Hematopoietic multipotent progenitor cell treated with erythropoietin and hydrocortisone succinate and interleukin-3 and kit ligand, for 6 days (in vitro differentiated cells): ENCODE measurements around the gene INSR.
"Not testable (repeated sequence)": the region's sequence is repeated elsewhere in the genome, so short reads cannot be mapped to it uniquely, and the experiment has no call there.

Source experiments
- DNase-seq: peaks from one replicate; pipeline ENCODE4 v3.0.0-alpha.2; 2015

Gene INSR

DNA sequence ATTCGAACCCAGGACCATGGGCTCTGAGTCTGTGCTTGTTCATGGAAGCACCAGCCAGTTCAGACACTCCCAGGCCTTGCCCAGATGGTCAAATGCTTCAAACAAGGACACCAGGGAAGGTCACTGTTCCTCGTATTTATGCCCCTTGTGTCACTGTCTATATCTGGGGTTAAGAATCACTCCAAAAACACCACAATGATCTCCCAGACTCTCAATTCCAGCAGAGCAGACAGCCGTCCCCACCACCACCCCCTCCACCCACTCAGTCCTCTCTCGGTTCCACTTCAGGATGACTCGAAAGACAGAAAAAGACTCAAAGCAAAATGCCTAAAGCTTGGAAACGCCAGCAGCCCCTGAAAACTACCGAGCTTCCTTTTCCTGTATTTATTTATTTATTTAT lies 79.0 kb downstream of the INSR start:
- DNase-seq, result no peak

- DNase-seq, result no peak
These were observed 79.7 kb downstream of the INSR start for GRCh38 chr19:7214324-7215089.

- no peak for DNase-seq
These were observed 80.4 kb downstream of the INSR start for GRCh38 chr19:7213628-7214323.

- no peak for DNase-seq
These were observed 82.8 kb downstream of the INSR start for GRCh38 chr19:7211191-7211951.

DNA sequence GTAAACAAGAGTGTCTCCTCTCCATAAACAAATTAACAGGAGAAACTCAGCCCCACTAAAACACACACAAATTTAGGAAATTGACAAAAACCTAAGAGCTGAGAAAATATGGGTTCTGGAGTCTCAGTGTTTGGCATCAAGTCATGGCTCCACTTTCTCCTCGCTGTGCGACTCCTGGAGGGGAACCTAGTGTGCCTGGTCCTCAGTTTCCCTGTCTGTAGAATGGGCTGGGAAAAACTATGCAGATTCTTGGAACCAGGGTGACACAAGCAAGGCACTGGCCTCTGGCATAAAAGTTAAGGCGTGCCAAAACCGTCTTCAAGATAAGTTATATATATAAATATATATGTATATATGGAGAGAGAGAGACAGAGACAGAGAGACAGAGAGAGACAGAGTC lies 83.9 kb downstream of the INSR start:
- no peak for DNase-seq

DNA sequence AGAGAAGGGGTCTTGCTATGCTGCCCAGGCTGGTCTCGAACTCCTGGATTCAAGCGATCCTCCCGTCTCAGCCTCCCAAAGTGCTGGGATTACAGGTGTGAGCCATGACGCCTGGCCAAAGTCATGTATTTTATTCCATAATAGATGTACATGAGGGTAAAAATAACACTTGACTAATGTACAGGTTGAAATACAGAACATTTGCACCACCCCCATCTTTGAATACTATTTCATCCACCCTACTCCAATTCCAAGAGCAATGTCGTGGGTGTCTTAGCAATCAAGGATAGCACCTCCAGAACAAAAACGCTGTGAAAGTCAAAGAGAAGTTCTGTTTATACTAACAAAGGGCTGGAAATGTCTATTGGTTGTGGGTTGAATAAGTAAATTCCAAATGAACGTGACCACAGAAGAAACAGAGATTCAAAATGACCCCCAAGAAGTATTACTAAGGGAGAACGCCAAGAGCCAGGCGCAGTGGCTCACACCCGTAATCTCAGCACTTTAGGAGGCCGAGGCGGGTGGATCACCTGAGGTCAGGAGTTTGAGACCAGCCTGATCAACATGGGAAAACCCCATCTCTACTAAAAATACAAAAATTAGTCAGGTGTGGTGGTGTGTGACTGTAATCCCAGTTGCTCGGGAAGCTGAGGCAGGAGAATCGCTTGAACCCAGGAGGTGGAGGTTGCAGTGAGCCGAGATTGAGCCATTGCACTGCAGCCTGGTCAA lies 84.5 kb downstream of the INSR start:
- not testable (repeated sequence) for DNase-seq

DNA sequence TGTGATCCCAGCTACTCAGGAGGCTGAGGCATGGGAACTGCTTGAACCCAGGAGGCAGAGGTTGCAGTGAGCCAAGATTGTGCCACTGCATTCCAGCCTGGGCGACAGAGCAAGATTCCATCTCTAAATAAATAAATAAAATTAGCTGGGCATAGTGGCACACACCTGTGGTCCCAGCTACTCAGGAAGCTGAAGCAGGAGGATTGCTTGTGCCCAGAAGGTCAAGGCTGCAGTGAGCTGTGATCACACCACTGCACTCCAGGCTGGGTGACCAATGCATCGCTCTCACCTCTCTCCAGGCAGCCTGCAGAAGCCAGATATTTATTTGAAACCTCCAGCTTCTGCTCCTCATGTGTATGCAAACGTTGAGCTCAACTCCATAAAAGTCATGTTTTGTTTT lies 85.2 kb downstream of the INSR start:
- DNase-seq, result not testable (repeated sequence)

DNA sequence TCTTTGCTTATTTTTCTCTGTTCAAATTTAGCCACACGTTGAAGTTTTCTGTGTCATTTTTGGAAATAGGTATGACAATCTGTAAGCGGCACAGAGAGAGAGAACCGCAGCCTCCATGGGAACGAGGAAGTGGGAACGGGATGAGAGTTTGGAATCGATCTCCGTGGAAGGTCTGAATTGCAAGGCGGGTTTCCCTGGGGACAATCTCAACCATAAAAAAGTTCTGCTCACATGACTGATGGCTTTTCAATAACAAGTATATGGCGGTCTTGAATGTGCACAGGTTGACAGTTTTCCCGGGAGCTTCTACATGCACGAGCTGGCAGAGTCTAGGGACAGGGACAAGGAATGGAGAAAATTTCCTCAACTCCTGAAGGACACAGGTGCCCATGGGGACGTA lies 90.9 kb downstream of the INSR start:
- no peak for DNase-seq

GRCh38 chr19:7202888-7203287 lies 91.3 kb downstream of the INSR start:
- no peak for DNase-seq

- DNase-seq, result peak; percentile 61
These were observed 93.5 kb downstream of the INSR start for GRCh38 chr19:7200736-7201135.

GRCh38 chr19:7199613-7200533 lies 94.3 kb downstream of the INSR start:
- DNase-seq, result peak; percentile 52

GRCh38 chr19:7197760-7198696 lies 96.2 kb downstream of the INSR start:
- DNase-seq, result peak; percentile 96

GRCh38 chr19:7197119-7197759 lies 97.0 kb downstream of the INSR start:
- DNase-seq, result peak; percentile 95

DNA sequence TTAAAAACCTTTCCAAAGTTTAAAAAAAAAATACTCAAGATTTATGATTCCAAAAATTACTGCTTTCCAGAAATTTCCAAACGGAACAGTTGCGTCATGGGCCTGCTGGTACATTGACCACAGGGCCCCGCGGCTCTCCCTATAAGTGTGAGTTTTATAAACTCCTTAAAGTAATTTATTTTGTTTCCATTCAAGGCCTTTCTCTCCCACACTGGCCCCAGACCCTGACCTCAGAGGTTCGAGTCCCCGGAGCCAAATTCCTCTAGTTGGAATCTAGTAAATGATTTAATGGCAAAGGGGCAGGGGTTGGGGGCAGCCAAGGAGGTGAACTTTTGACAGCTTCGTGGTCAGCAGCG lies 97.5 kb downstream of the INSR start:
- DNase-seq, result no peak

DNA sequence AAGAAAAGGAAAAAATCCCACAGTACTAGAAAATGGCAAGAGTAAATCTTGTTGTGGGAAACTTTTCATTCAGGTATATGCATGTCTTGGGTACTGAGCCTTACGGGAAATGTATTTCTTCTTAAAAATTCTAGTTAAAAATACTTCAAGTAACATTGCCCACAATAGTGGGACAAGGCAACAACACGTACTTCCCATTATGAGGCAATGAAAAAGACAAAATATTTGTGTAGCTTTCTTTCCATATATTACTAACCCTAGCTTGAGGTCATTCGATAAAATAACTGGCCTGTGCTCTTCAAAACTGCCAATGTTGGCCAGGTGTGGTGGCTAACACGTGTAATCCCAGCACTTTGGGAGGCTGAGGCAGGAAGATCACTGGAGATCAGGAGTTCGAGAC lies 99.2 kb downstream of the INSR start:
- no peak for DNase-seq

GRCh38 chr19:7194566-7194965 lies 99.6 kb downstream of the INSR start:
- DNase-seq, result no peak

DNA sequence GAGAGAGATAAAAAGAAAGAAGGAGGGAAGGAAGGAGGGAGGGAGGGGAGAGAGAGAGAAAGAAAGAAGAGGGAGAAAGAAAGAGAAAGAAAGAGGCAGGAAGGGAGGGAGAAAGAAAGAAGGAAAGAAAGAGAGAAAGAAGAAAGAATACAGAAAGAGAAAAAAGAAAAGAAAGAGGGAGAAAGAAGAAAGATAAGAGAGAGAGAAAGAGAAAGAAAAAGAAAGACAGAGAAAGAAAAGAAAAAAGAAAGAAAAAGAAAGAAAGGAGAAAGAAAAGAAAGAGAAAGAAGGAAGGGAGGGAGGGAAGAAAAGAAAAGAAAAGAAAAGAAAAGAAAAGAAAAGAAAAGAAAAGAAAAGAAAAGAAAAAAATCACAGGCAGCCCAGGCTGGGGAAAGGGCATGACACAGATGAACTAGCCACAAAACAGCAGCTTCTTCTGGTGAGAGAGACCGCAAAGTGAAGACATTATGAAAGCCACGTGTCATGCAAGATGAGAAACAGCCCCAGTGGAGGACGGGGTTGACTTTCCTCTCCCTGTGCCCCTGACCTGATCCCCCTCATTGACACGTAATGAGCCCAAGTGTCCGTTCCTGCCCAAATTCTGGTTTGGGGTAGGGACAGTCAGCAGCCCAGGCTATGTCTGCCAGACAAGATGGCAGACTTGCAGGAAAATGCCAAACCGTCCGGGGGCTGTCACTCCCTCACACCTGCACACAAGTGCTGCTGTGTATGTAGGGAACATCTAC lies 102.1 kb downstream of the INSR start:
- DNase-seq, result peak; percentile 53

DNA sequence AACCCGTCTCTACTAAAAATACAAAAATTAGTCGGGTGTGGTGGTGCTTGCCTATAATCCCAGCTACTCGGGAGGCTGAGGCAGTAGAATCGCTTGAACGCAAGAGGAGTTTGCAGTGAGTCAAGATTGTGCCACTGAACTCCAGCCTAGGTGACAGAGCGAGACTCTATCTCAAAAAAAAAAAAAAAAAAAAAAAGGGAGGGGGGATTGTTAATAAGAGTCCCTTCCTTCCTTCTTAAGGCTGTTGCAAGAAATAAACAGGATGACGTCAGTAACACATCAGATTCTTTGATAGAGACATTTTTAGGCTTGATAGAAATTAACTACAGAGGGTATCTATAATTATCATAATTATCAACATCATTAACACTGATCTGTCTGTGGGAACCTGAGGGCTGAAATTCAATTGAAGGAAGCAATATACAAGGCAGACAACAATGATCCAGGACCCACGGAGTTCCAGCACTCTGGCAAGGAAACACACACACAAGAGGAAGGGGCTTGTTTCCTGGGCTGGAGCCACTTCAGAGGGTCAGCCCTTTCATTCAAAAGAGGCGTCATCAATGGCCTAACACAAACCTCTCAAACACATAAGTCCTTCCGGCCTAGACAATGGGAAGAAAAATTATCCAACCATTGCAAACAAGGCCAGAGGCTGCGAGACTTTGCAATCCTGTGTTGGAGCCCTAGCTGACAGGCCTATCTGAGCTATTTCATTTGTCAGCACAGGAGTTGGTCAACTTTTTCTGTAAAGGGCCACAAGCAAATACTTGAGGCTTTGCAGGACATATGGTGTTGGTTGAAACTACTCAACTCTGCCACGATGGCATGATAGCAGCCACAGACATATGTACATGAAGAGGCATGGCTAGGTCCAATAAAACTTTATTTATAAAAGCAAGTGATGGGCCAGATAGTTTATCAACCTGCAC lies 105.2 kb downstream of the INSR start:
- no peak for DNase-seq
